ENCODE data around the gene GNG7.
"Not testable (repeated sequence)": the region's sequence is repeated elsewhere in the genome, so short reads cannot be mapped to it uniquely, and the experiment has no call there.

DNA sequence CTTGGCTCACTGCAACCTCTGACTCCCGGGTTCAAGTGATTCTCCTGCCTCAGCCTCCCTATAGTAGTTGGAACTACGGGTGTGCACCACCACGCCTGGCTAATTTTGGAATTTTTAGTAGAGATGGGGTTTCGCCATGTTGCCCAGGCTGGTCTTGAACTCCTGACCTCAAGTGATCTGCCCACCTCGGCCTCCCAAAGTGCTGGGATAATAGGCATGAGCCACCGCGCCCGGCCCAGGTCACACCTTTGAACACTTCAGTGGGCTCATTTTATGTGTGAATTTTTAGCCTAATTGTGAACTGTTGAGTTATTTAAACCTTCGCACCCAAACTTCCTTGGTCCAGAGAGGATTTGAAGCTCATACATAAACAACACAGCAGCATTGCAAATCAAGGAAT is 138.9 kb downstream of the GNG7 start:
- not testable (repeated sequence) for TF ChIP-seq CREB5 (CRISPR knock-in tag; IDR thresholded peaks at IDR 0.05; ENCODE audit: low read depth); RARB (CRISPR knock-in tag; IDR thresholded peaks at IDR 0.05); ZFP3 (CRISPR knock-in tag; IDR thresholded peaks at IDR 0.05); CSDC2 (CRISPR knock-in tag; IDR thresholded peaks at IDR 0.05)
